T-cell (primary cell): ENCODE data around the gene VTI1A. TPM values are rescaled to one million over a fixed set of nuclear protein-coding genes. Genes with fewer than 3 reads are reported as not detected.

Experiments used
- ATAC-seq, 4 experiments: fragments of 200-7000 bp in 3 of 4; fragments of 150-1000 bp in 1 of 4; cut with Tn5 transposase; replicated peaks in 1 of 4; 1 replicate in 3 of 4; 2 replicates in 1 of 4; pipeline ENCODE4 v1.10.0; 2021; ENCODE audit warnings: moderate library complexity in 3 of 4, mild to moderate bottlenecking in 2 of 4, moderate number of reproducible peaks in 1 of 4
- CTCF ChIA-PET, 2 donors: fragments of 300-600 bp; sonication (Branson Sonifier 250); formaldehyde crosslinking; loops; one replicate each; lab custom pipeline; 2022; ENCODE audit warnings: antibody characterized with exemption in 2 of 2; lab: Charles Lee
- POLR2A ChIA-PET, 2 donors: fragments of 300-600 bp; sonication (Branson Sonifier 250); formaldehyde crosslinking; loops; one replicate each; lab custom pipeline; 2022; ENCODE audit warnings: antibody characterized with exemption in 2 of 2; lab: Charles Lee
- DNase-seq, 35 experiments: peaks; one replicate each; pipeline versions ENCODE4 v3.0.0 to v3.0.0-alpha.2; 2013 to 2023
- H3K27ac ChIP-seq: one replicate; pipeline ENCODE4 v1.5.1; 2013; ENCODE audit warnings: low read length
- H3K27me3 ChIP-seq, 2 experiments: replicated peaks in 1 of 2; 1 replicate in 1 of 2; 2 replicates in 1 of 2; pipeline versions ENCODE4 v1.6.1 to v1.7.0; 2013; ENCODE audit warnings: low read length in 1 of 2, mixed read lengths in 1 of 2; ENCODE audit not compliant: control insufficient read depth in 2 of 2, insufficient read depth in 2 of 2; ENCODE audit errors: extremely low read depth in 1 of 2
- H3K36me3 ChIP-seq, 2 donors: 1 replicate in 1 of 2; 2 replicates in 1 of 2; pipeline versions ENCODE4 v1.6.1 to v1.7.0; 2013; ENCODE audit warnings: low read length in 1 of 2; ENCODE audit not compliant: control insufficient read depth in 2 of 2, insufficient read depth in 1 of 2; ENCODE audit errors: extremely low read depth in 1 of 2
- H3K4me1 ChIP-seq, 2 experiments: 1 replicate in 1 of 2; 2 replicates in 1 of 2; pipeline versions ENCODE4 v1.6.1 to v1.7.0; 2013; ENCODE audit warnings: low read length in 2 of 2, mixed read lengths in 1 of 2; ENCODE audit not compliant: insufficient read depth in 2 of 2, control insufficient read depth in 1 of 2; ENCODE audit errors: extremely low read depth in 1 of 2
- H3K4me3 ChIP-seq, 2 donors: 1 replicate in 1 of 2; 2 replicates in 1 of 2; pipeline versions ENCODE4 v1.5.1 to v1.7.0; 2013; ENCODE audit warnings: mild to moderate bottlenecking in 2 of 2, low read length in 1 of 2, moderate library complexity in 1 of 2; ENCODE audit not compliant: control insufficient read depth in 1 of 2; ENCODE audit errors: extremely low read depth in 1 of 2
- H3K9me3 ChIP-seq: 2 replicates; pipeline ENCODE4 v1.7.0; 2013
- H3K27ac Mint-ChIP-seq, 2 donors: one replicate each; pipeline ENCODE4 v1.8.0; 2020 to 2021; ENCODE audit warnings: mild to moderate bottlenecking in 2 of 2, mixed read lengths in 2 of 2
- H3K27me3 Mint-ChIP-seq, 2 donors: one replicate each; pipeline ENCODE4 v1.8.0; 2021 to 2022; ENCODE audit warnings: mixed read lengths in 2 of 2
- H3K36me3 Mint-ChIP-seq: one replicate; pipeline ENCODE4 v1.8.0; 2021; ENCODE audit warnings: mixed read lengths
- H3K4me1 Mint-ChIP-seq, 3 donors: one replicate each; pipeline ENCODE4 v1.8.0; 2020 to 2022; ENCODE audit warnings: mixed read lengths in 3 of 3, mild to moderate bottlenecking in 1 of 3
- H3K4me3 Mint-ChIP-seq, 3 donors: one replicate each; pipeline ENCODE4 v1.8.0; 2020 to 2022; ENCODE audit warnings: mild to moderate bottlenecking in 3 of 3, mixed read lengths in 3 of 3, moderate library complexity in 3 of 3
- H3K9me3 Mint-ChIP-seq, 3 donors: one replicate each; pipeline ENCODE4 v1.8.0; 2020 to 2022; ENCODE audit warnings: mixed read lengths in 3 of 3
- WGBS: methylation state at CpG from one replicate; pipeline ENCODE4 v1.1.5; 2013; ENCODE audit warnings: missing lambda C conversion rate; ENCODE audit not compliant: insufficient coverage; 5-methylcytosine and 5-hydroxymethylcytosine counted together
- total RNA-seq, 35 experiments: library from RNA in 6 of 35; stranded (reverse) in 6 of 35; fragments of 120-200 nt in 1 of 35; gene quantifications; one replicate each; pipeline versions ENCODE4 v1.2.1 to v1.2.4 and lab custom pipeline; 2013 to 2026

Gene VTI1A
- total RNA-seq, 5 donors from 2014 or later (not counting 1 experiment from before 2014, with no cell fraction given): 41.3 to 53.6 (median 43.5) TPM

DNA sequence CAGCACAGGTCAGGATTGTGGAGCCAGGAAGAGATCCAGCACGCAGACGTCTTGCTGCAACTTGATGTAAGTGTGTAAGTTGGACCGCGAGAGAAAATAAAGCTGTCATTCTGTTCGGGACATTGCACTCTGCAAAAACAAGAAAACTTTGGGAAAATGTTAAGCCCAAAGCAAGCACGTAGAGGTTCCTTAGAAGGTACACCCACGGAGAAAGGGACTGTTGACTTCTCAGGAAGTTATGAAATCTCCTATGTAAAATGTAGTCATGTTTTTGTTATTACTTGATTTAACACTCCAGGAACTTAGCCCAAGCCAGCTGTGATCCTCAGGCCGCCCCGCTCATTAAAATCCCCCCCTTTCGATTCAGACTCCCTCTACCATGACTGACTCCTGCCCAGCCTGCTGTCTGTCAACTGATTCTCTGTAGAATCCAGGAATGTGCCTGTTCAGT, 307.0 kb downstream of the VTI1A start:
- H3K4me3 ChIP-seq: no peak overlapping the region
- H3K27me3 Mint-ChIP-seq: no peaks in the 10 kb centered on the region
- no peaks in the 10 kb centered on the region for H3K4me1 ChIP-seq
- no peaks in the 10 kb centered on the region for H3K4me1 Mint-ChIP-seq
- no peak overlapping the region for H3K4me3 Mint-ChIP-seq
- H3K9me3 Mint-ChIP-seq: no peaks in the 10 kb centered on the region
- no peak overlapping the region for H3K27ac Mint-ChIP-seq
- no peak overlapping the region for H3K27ac ChIP-seq
- H3K9me3 ChIP-seq: no peaks in the 10 kb centered on the region
- POLR2A ChIA-PET: no interaction called here
- DNase-seq (no peak), ATAC-seq (no peak)
- H3K36me3 ChIP-seq: no peaks in the 10 kb centered on the region
- peaks cover 41% of the 10 kb centered on the region for H3K36me3 Mint-ChIP-seq
- WGBS: 80% methylated on average over 8 of the region's 10 CpGs
- H3K27me3 ChIP-seq: no peaks in the 10 kb centered on the region
- CTCF ChIA-PET: no interaction called here

DNA sequence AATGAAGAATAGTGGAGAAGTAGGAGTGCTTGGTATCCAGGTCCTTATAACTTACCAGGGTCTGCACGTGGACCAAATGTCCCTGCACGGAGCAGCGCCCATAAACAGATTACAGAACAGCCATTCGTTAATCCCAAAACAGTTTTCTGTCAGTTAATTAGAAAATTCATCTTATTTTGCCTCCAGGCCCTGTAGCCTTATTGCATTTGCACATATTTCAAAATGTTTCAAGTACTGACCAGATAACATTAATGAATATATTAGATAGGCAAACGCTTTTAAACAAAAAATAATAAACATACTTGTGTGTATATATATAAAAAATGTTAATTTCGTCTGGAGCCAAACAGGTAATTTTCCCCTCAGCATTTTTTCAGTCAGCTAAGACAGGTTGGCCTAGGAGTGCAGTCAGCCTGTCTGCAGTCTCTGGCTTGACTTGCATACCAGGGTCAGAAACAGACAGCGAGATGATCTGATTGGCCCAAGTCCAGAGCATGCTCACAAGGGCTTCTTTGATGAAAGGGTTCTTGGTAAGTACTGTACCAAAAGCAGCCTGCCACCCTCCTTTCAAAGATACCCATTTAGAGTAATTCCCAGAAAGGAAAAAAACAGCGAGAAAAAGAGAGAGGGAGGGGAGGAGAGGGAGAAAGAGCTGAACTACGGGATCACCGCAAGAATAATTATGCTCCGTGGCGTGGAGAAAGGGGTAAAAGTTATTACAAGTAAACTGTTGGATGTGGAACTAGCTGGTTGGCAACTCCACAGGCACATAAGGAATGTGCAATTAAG, 308.6 kb downstream of the VTI1A start:
- H3K4me1 ChIP-seq: no peaks in the 10 kb centered on the region
- no peak overlapping the region for H3K27ac ChIP-seq
- ChIA-PET POLR2A (interaction anchor here in 1 of 2 donors (0.6 kb wide), 1 partner anchor 71 kb away, joined by 3 read pairs; no protein-coding TSS in a partner anchor), CTCF (no interaction called here)
- no peak for ATAC-seq
- 96% methylated on average over 4 of the region's 12 CpGs for WGBS
- no peaks in the 10 kb centered on the region for H3K27me3 ChIP-seq
- DNase-seq: no peak
- no peaks in the 10 kb centered on the region for H3K9me3 ChIP-seq
- no peaks in the 10 kb centered on the region for H3K36me3 ChIP-seq
- H3K4me1 Mint-ChIP-seq: no peaks in the 10 kb centered on the region
- H3K36me3 Mint-ChIP-seq: peaks cover 46% of the 10 kb centered on the region
- H3K4me3 Mint-ChIP-seq: no peak overlapping the region
- no peak overlapping the region for H3K27ac Mint-ChIP-seq
- H3K4me3 ChIP-seq: no peak overlapping the region
- H3K9me3 Mint-ChIP-seq: no peaks in the 10 kb centered on the region
- H3K27me3 Mint-ChIP-seq: no peaks in the 10 kb centered on the region

GRCh38 chr10:112756235-112756527, 309.2 kb downstream of the VTI1A start:
- CTCF ChIA-PET: no interaction called here
- Mint-ChIP-seq H3K4me3 (no peak overlapping the region), H3K27me3 (no peaks in the 10 kb centered on the region), H3K9me3 (no peaks in the 10 kb centered on the region), H3K27ac (no peak overlapping the region), H3K4me1 (no peaks in the 10 kb centered on the region), H3K36me3 (peaks cover 43% of the 10 kb centered on the region)
- Histone ChIP-seq H3K4me1 (no peaks in the 10 kb centered on the region), H3K9me3 (no peaks in the 10 kb centered on the region), H3K27me3 (no peaks in the 10 kb centered on the region), H3K4me3 (no peak overlapping the region), H3K36me3 (no peaks in the 10 kb centered on the region), H3K27ac (no peak overlapping the region)
- DNase-seq: no peak
- POLR2A ChIA-PET: interaction anchor here in 1 of 2 donors (0.6 kb wide), 1 partner anchor 72 kb away, joined by 3 read pairs; no protein-coding TSS in a partner anchor
- ATAC-seq: no peak
- 98% methylated on average over 5 of the region's 7 CpGs for WGBS

GRCh38 chr10:112758961-112759360, 311.9 kb downstream of the VTI1A start:
- no peaks in the 10 kb centered on the region for H3K9me3 ChIP-seq
- H3K36me3 Mint-ChIP-seq: peaks cover 37% of the 10 kb centered on the region

DNA sequence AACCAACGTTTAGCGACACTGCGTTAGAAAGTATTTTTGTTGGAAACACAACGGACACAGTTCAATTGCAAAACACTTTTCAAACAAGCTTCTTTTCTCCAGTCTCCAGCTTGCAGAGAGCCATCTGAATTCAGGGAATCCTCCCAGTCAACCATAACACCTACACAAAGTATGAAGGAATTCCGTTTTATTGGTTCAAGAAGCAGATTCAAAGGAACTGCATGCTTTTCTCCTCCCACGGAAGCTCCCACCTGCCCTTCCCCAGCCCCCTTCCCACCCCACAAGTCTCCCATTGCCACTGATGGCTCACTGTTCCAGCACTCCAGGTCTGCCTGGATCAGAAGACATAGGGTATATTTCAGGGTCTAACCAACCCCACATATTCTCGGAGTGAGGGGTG, 312.5 kb downstream of the VTI1A start:
- DNase-seq: no peak
- Histone ChIP-seq H3K9me3 (no peaks in the 10 kb centered on the region), H3K4me3 (no peak overlapping the region), H3K27ac (no peak overlapping the region), H3K27me3 (no peaks in the 10 kb centered on the region), H3K4me1 (no peaks in the 10 kb centered on the region), H3K36me3 (no peaks in the 10 kb centered on the region)
- no peak overlapping the region for H3K27ac Mint-ChIP-seq
- H3K36me3 Mint-ChIP-seq: peaks cover 31% of the 10 kb centered on the region
- no peak for ATAC-seq
- H3K4me3 Mint-ChIP-seq: no peak overlapping the region
- WGBS: 97% methylated on average over 4 of the region's 7 CpGs
- ChIA-PET CTCF (no interaction called here), POLR2A (no interaction called here)
- no peaks in the 10 kb centered on the region for H3K4me1 Mint-ChIP-seq
- no peaks in the 10 kb centered on the region for H3K27me3 Mint-ChIP-seq
- no peaks in the 10 kb centered on the region for H3K9me3 Mint-ChIP-seq

More at GRCh38 chr10:112758961-112759360, 311.9 kb downstream of the VTI1A start:
- Mint-ChIP-seq H3K9me3 (no peaks in the 10 kb centered on the region), H3K27ac (no peak overlapping the region), H3K4me1 (no peaks in the 10 kb centered on the region), H3K27me3 (no peaks in the 10 kb centered on the region), H3K4me3 (no peak overlapping the region)
- Histone ChIP-seq H3K36me3 (no peaks in the 10 kb centered on the region), H3K27ac (no peak overlapping the region), H3K4me1 (no peaks in the 10 kb centered on the region), H3K27me3 (no peaks in the 10 kb centered on the region), H3K4me3 (no peak overlapping the region)
- POLR2A ChIA-PET: no interaction called here
- no peak for DNase-seq
- CTCF ChIA-PET: no interaction called here
- WGBS: 100% methylated on average over 1 of the region's 2 CpGs
- no peak for ATAC-seq

DNA sequence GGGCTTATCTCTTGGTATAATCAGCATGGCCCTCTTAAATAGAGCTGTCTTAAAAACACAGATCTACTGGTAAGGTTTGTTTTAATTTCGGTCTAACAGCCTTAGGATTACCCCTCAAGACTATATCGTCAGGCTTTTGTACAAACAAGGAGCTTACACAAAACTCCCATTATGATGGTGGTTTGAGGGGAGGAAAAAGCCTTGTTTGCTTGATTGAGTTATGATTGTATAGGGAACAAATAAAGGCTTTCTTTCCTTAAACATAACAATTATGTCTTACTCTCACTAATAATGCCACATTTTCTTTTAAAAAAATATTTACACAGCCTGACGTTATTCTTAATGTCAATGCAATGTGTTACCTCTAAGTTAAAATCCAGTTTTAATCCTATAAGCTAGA, 314.2 kb downstream of the VTI1A start:
- no peaks in the 10 kb centered on the region for H3K27me3 Mint-ChIP-seq
- Histone ChIP-seq H3K9me3 (no peaks in the 10 kb centered on the region), H3K27ac (no peak overlapping the region), H3K27me3 (no peaks in the 10 kb centered on the region), H3K4me1 (no peaks in the 10 kb centered on the region), H3K4me3 (no peak overlapping the region), H3K36me3 (no peaks in the 10 kb centered on the region)
- no peaks in the 10 kb centered on the region for H3K4me1 Mint-ChIP-seq
- no peak overlapping the region for H3K4me3 Mint-ChIP-seq
- DNase-seq (no peak), ATAC-seq (no peak)
- peaks cover 25% of the 10 kb centered on the region for H3K36me3 Mint-ChIP-seq
- POLR2A ChIA-PET: no interaction called here
- H3K9me3 Mint-ChIP-seq: no peaks in the 10 kb centered on the region
- no CpG with 5 or more reads among the region's 3 CpGs for whole genome bisulfite sequencing
- H3K27ac Mint-ChIP-seq: no peak overlapping the region
- CTCF ChIA-PET: no interaction called here
